Subcutaneous adipose tissue (tissue), 4 donors: ENCODE results near the gene MTUS2. TPM values are rescaled to one million over a fixed set of nuclear protein-coding genes. Genes with fewer than 3 reads are reported as not detected.

Experiments
- CTCF ChIP-seq: fragments of 450-650 bp; IDR thresholded peaks from one replicate; pipeline ENCODE4 v1.5.1; 2016; ENCODE audit warnings: low read depth, mild to moderate bottlenecking, control low read depth, antibody characterized with exemption, moderate library complexity
- total RNA-seq, 4 donors: library from RNA; depleted of rRNA; stranded (reverse); fragments of >200 nt; gene quantifications; one replicate each; pipeline ENCODE4 v1.1.0, GENCODE V29; 2016

Gene MTUS2
- total RNA-seq, 4 donors from 2014 or later, result not detected

GRCh38 chr13:29532821-29533220 lies 712.7 kb downstream of the MTUS2 start:
- no peak for TF ChIP-seq CTCF

GRCh38 chr13:29534083-29534482 lies 713.9 kb downstream of the MTUS2 start:
- no peak for TF ChIP-seq CTCF

GRCh38 chr13:29535663-29536655 lies 715.8 kb downstream of the MTUS2 start:
- no peak for TF ChIP-seq CTCF

- TF ChIP-seq CTCF, result no peak
These were observed 716.7 kb downstream of the MTUS2 start for GRCh38 chr13:29536853-29537252.

GRCh38 chr13:29537736-29538651 lies 717.9 kb downstream of the MTUS2 start:
- TF ChIP-seq CTCF, result no peak

- TF ChIP-seq CTCF, result no peak
These were observed 718.5 kb downstream of the MTUS2 start for GRCh38 chr13:29538652-29539040.

GRCh38 chr13:29539856-29540255 lies 719.7 kb downstream of the MTUS2 start:
- TF ChIP-seq CTCF, result no peak
